Upper lobe of right lung (tissue), 1 donor: ENCODE measurements around the gene NME7. TPM values are rescaled to one million over a fixed set of nuclear protein-coding genes. Genes with fewer than 3 reads are reported as not detected.
A peak's percentile ranks its signal among the peaks of the same experiment; 100 is the strongest.
"Not testable (repeated sequence)": the region's sequence is repeated elsewhere in the genome, so short reads cannot be mapped to it uniquely, and the experiment has no call there.

Source experiments
- ATAC-seq: fragments of 200-7000 bp; cut with Tn5 transposase; one replicate; pipeline ENCODE4 v1.9.1; 2020; ENCODE audit warnings: mild to moderate bottlenecking, moderate library complexity
- DNase-seq: peaks from one replicate; pipeline ENCODE4 v3.0.0-alpha.2; 2020
- H3K27ac ChIP-seq: fragments of 200-600 bp; one replicate; pipeline ENCODE4 v1.8.0; 2022
- H3K27me3 ChIP-seq: fragments of 200-600 bp; one replicate; pipeline ENCODE4 v1.8.0; 2022; ENCODE audit warnings: mild to moderate bottlenecking
- H3K36me3 ChIP-seq: fragments of 200-600 bp; one replicate; pipeline ENCODE4 v1.8.0; 2022
- H3K4me1 ChIP-seq: fragments of 200-600 bp; one replicate; pipeline ENCODE4 v1.8.0; 2022
- H3K4me3 ChIP-seq: fragments of 200-600 bp; one replicate; pipeline ENCODE4 v1.8.0; 2022; ENCODE audit warnings: mild to moderate bottlenecking
- H3K9me3 ChIP-seq: fragments of 200-600 bp; one replicate; pipeline ENCODE4 v1.8.0; 2022
- CTCF ChIP-seq: fragments of 200-600 bp; IDR thresholded peaks from one replicate; pipeline ENCODE4 v1.8.0; 2022; ENCODE audit warnings: antibody characterized with exemption
- intact Hi-C: fragments of 100-400 bp; cut with DNase I; formaldehyde crosslinking; loops from one replicate; pipeline ENCODE4 v1.11.0; 2022
- total RNA-seq: library from RNA; stranded (reverse); fragmentation: NEBNext Ultra II Directional; extraction: Animal tissue kit (Norgen Biotek cat#: 25700); gene quantifications from one replicate; pipeline ENCODE4 v1.2.1, GENCODE V29; 2021
- donor health status: DM: no; HTN: yes; CAD: no; lungs with severe emphysema.

Gene NME7
- total RNA-seq, 1 donor from 2014 or later = 12.1 TPM

DNA sequence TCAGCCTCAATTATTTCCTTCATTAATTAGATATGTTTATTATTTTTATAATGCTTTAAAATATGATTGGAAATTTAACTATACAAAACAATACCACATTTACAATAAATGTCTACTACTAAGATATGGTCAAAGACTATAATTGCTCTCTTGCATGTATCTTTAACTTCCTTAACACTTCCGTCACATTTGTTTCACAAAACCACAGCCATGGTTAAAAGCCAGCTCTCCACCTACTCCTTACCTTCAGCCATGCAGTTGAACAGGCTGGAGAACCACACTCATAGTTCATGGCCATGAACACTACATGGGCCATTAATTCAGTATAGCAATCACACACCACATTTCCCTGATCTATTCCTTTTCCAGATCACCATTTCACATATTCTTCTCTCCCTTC is 72.2 kb downstream of the NME7 start:
- intact Hi-C loops = no loop called here
- Histone ChIP-seq H3K27ac (no peak overlapping the region), H3K27me3 (no peaks in the 10 kb centered on the region), H3K4me3 (no peak overlapping the region), H3K9me3 (no peaks in the 10 kb centered on the region), H3K36me3 (no peaks in the 10 kb centered on the region), H3K4me1 (no peaks in the 10 kb centered on the region)
- TF ChIP-seq CTCF = no peak
- ATAC-seq (no peak), DNase-seq (no peak)

DNA sequence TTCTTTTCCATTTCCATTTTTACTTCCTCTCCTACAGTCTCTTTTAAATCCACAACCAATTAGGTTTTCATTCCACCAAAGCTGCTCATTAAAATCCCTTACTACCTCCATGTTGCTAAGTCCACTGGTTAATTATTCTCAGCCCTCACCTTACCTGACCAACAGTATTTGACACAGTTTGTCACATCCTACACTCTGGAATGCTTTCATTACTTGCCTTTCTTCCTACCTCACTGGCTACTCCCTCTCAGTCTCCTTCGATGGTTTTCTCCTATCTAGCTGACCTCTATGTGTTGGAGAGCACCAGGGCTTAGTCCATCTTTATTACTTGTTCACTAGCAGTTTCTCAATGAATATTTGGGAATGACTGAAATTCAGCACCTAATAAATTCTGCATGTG is 78.6 kb downstream of the NME7 start:
- Histone ChIP-seq H3K27me3 (no peaks in the 10 kb centered on the region), H3K4me1 (no peaks in the 10 kb centered on the region), H3K4me3 (no peak overlapping the region), H3K27ac (no peak overlapping the region), H3K9me3 (no peaks in the 10 kb centered on the region), H3K36me3 (no peaks in the 10 kb centered on the region)
- intact Hi-C loops = no loop called here
- TF ChIP-seq CTCF = no peak
- ATAC-seq = no peak
- DNase-seq = no peak

GRCh38 chr1:169288011-169288414 is 79.6 kb downstream of the NME7 start:
- no peak for TF ChIP-seq CTCF

GRCh38 chr1:169287280-169287679 is 80.3 kb downstream of the NME7 start:
- Histone ChIP-seq H3K27me3 (no peaks in the 10 kb centered on the region), H3K36me3 (no peaks in the 10 kb centered on the region), H3K4me1 (no peaks in the 10 kb centered on the region), H3K4me3 (no peak overlapping the region), H3K27ac (no peak overlapping the region), H3K9me3 (no peaks in the 10 kb centered on the region)
- ATAC-seq (no peak), DNase-seq (no peak)
- intact Hi-C loops = no loop called here
- no peak for TF ChIP-seq CTCF

More at GRCh38 chr1:169288011-169288414, 79.6 kb downstream of the NME7 start:
- Histone ChIP-seq H3K4me3 (no peak overlapping the region), H3K27me3 (no peaks in the 10 kb centered on the region), H3K36me3 (no peaks in the 10 kb centered on the region), H3K9me3 (no peaks in the 10 kb centered on the region), H3K27ac (no peak overlapping the region), H3K4me1 (no peaks in the 10 kb centered on the region)
- intact Hi-C loops = no loop called here
- no peak for ATAC-seq
- DNase-seq = no peak

DNA sequence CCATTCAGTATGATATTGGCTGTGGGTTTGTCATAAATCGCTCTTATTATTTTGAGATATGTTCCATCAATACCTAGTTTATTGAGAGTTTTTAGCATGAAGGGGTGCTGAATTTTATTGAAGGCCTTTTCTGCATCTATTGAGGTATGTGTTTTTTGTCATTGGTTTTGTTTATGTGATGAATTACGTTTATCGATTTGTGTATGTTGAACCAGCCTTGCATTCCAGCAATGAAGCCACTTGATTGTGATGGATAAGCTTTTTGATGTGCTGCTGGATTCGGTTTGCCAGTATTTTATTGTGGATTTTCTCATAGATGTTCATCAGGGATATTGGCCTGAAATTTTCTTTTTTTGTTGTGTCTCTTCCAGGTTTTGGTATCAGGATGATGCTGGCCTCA is 86.0 kb downstream of the NME7 start:
- DNase-seq, H3K36me3 ChIP-seq, H3K4me1 ChIP-seq, intact Hi-C loops, H3K4me3 ChIP-seq, ATAC-seq, H3K27ac ChIP-seq, H3K27me3 ChIP-seq, H3K9me3 ChIP-seq: not testable (repeated sequence)

DNA sequence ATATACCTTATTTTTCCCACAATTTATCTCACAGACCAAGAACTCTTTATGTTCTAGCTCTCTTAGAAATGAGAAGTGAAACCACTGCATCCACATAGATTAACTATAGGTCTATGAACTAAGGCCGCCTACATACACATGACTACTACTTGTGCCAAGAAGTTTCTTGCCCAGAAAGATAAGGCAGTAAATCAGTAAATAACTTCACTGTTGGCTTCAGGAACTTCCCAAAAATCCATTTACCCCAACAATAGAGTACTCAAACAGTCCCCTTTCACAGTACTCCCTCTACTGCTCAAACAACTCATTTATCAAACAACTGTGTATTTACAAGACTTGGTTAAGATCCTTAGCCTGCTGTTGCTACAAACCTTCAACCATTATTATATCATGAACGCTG is 96.5 kb downstream of the NME7 start:
- ATAC-seq = peak; percentile 70
- H3K36me3 ChIP-seq = no peaks in the 10 kb centered on the region

More for the DNA sequence above, 96.5 kb downstream of the NME7 start:
- H3K4me3 ChIP-seq = no peak overlapping the region
- no peak overlapping the region for H3K27ac ChIP-seq
- DNase-seq = no peak
- no peaks in the 10 kb centered on the region for H3K9me3 ChIP-seq
- no peaks in the 10 kb centered on the region for H3K4me1 ChIP-seq
- intact Hi-C loops = no loop called here
- H3K27me3 ChIP-seq = no peaks in the 10 kb centered on the region
- peak; percentile 7 for TF ChIP-seq CTCF
